Adrenal gland (tissue), 5 donors: Measurements from ENCODE around the gene CBR4.
"Not testable (repeated sequence)": the region's sequence is repeated elsewhere in the genome, so short reads cannot be mapped to it uniquely, and the experiment has no call there.

Source experiments
- CTCF ChIP-seq, 6 experiments: fragments of 450-650 bp in 4 of 6; fragments of 200-600 bp in 2 of 6; sonication (generic) in 1 of 6; IDR thresholded peaks; 1 replicate in 5 of 6; 2 replicates in 1 of 6; pipeline versions ENCODE4 v1.5.1 to v1.8.0; 2016 to 2021; ENCODE audit warnings: antibody characterized with exemption in 6 of 6, mild to moderate bottlenecking in 2 of 6, moderate library complexity in 1 of 6
- POLR2A ChIP-seq, 2 donors: fragments of 450-650 bp; IDR thresholded peaks; one replicate each; pipeline ENCODE4 v1.6.1; 2017; ENCODE audit warnings: antibody characterized with exemption in 2 of 2, mild to moderate bottlenecking in 2 of 2, moderate library complexity in 1 of 2
- donor health status: DM: no; HTN: no; CAD: no.

- TF ChIP-seq CTCF, POLR2A (IDR thresholded peaks at IDR 0.05): not testable (repeated sequence)
Observed at GRCh38 chr4:168952821-168953246, 57.2 kb downstream of the CBR4 start.
